GM10266 (cell line): ENCODE measurements around the gene ITGA5.

Experiments
- DNase-seq: peaks from one replicate; pipeline ENCODE4 v3.0.0; 2012; ENCODE audit errors: extremely low spot score
- CTCF ChIP-seq: IDR thresholded peaks from 2 replicates; pipeline ENCODE4 v1.5.1; 2012; ENCODE audit warnings: mild to moderate bottlenecking, low read depth; ENCODE audit not compliant: control insufficient read depth, insufficient read depth; ENCODE audit errors: missing control alignments

The ITGA5 gene

DNA sequence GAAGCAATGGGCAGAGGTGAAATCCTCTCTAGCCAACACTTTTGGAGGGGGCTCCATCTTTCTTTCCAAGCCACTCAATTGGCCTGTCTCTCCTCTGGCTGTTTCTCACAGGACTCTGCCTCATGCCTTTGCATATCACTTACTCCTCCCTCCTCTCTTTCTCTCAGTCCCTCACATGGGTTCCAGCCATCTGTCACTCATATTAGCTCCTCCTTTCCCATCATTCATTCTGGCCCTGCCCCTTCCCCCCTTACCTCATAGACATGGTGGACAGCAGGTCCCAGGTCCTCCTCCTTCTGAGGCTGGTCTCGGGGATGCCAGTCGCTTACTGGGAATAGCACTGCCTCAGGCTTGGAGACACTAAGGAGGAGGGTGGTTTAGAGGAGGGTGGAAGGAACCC, 17.9 kb downstream of the ITGA5 start:
- TF ChIP-seq CTCF, result no peak

DNA sequence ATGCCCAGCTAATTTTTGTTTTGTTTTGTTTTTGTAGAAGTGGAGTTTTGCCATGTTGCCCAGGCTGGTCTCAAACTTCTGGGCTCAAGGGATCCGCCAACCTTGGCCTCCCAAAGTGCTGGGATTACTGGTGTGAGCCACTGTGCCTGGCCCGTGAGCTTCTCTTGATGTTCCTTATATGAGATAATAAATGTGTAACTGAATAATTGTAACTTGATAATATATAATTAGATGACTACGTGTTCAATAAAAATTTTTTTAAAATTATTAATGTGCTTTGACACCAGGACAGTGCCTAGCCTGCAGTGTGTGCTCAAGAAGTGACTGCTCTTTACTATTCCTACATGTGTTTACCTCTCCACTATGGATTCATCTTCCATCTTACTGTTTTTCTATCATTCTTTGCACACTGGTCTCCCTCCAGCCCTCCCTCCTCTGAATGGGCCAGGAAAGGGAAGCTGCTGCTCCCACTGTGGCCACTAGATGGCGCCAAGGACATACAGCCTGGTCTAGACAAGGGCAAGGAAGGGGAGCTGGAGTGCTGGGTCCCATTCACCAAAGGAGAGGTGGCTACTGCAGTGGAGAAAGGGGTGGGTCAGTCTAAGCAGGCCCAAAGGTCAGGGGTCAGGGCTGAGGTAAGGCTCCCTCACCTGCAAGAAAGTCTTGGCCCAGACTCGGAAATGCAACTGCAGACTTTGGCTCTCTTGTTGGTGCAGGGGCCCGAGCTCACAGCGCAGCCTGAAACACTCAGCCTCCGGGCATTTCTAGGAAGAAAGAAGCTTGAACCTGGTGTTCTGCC, 19.9 kb downstream of the ITGA5 start:
- DNase-seq, result peak; percentile 85
- TF ChIP-seq CTCF, result peak; percentile 100

More for the DNA sequence above, 17.9 kb downstream of the ITGA5 start:
- DNase-seq, result no peak

DNA sequence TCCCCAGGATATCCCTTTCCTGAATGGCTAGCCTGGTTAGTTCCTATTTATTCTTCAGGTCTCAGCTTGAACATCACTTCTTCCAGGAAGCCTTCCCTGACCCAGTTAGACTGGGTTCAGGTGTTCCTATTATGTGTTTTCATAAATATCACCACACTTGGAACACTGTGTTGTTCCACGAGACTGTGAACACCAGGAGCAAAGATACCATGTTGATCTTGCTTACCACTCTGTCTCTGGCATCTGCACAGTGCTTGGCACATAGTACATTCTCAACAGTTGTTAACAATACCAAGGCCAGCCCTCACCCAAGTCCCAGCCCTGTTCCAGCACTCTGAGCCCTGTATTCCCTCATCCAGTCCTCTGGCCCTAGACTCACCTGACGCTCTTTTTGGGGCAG, 20.8 kb downstream of the ITGA5 start:
- no peak for DNase-seq
- no peak for TF ChIP-seq CTCF

DNA sequence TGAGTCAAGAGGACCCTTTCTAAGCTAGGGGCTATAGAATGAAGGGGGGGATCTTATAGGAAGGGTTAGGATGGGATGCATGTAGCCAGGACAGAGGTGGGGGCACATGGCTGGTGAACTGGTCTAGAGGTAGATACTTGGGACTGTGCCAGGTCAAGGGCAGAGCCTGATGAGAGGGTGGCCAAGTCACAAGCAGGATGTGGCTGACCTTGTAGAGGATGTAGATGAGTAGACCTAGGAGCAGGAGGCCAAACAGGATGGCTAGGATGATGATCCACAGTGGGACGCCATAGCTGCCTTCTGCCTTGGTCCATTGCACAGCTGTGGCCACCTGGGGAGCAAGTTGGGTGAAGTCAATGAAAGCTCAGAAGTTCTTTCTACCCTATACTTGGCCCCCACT, 21.9 kb downstream of the ITGA5 start:
- no peak for TF ChIP-seq CTCF
- no peak for DNase-seq

DNA sequence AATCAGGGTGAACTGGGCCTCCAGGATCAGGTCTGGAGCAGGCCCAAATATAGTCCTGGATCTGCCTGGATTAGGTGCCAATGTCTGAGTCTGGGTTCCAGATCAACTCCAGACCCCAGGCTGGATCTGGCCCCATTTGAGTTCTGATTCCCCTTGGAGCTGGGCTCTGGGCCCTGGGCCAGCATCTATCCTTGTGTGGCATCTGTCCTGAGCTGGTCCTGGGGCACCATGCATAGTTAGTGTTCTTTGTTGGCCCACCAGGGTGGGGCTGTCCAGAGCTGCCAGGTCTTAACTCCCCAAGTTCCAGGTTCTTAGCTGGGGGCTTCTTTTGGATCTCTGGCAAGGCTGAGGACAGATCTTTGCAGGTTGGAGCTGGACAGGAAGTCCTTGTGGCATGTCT, 23.5 kb downstream of the ITGA5 start:
- DNase-seq, result no peak
- TF ChIP-seq CTCF, result no peak

DNA sequence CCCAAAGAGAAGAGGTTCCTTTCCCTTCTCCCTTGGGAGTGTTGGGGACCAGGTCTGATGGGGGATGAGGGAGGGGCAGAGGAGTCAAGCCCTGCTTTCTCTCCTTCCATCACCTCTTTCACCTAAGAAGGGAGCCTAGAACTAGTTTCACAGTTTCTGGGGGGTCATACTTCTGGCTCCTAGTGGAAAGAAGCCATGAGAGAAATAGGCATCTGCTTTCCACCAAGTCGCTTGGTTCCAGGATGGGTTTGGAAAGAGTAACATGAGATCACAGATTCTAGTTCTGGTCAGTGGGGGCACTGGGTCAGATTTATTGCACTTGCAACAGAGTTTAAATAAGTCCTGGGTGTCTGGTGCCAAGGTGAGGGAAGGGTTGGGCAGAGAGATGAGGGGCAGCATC, 24.1 kb downstream of the ITGA5 start:
- DNase-seq, result no peak
- TF ChIP-seq CTCF, result no peak

DNA sequence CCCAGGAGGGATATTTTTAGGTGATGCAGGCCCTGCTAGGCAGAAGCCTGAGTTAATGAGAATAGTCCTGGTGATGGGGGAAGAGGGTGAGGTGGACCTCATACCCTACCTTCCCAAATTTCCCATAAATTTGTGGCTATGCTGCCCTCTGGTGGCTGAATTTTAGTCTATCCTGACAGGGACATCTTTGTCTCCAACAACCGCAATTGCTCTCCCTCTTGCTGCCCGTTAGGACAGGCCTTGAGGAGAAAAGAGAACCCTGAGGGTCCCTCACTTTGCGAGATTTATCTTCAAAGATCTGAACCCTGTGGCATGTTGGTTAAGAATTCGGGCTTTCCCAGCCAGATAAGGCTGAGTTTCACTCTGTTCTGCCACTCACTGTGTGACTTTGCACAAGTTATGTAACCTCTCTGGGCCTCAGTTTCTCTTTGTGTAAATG, 24.8 kb downstream of the ITGA5 start:
- peak; percentile 75 for TF ChIP-seq CTCF
- no peak for DNase-seq
